A549 (cell line): ENCODE data around the gene LPO. TPM values are rescaled to one million over a fixed set of nuclear protein-coding genes. Genes with fewer than 3 reads are reported as not detected.

Experiments
- ATAC-seq, 2 experiments: fragments of 200-7000 bp in 1 of 2; fragments of >200 bp in 1 of 2; cut with Nextera tagmentation in 1 of 2; cut with Tn5 transposase in 1 of 2; 3 replicates each; pipeline versions ENCODE4 v1.8.0 to v1.9.1; 2018 to 2020; ENCODE audit warnings: mild to moderate bottlenecking in 1 of 2, moderate library complexity in 1 of 2
- CTCF ChIA-PET: fragments of 300-600 bp; sonication (Branson Sonifier 250); formaldehyde crosslinking; extraction: SDS; loops from one replicate; lab custom pipeline; 2021; ENCODE audit warnings: antibody characterized with exemption, inconsistent platforms; lab: Yijun Ruan, JAX
- POLR2A ChIA-PET: fragments of 350-600 bp; formaldehyde crosslinking; extraction: SDS; loops from one replicate; lab custom pipeline; 2021; ENCODE audit warnings: antibody characterized with exemption, inconsistent platforms; lab: Yijun Ruan, JAX
- DNase-seq, 2 experiments: peaks; one replicate each; pipeline versions ENCODE4 v3.0.0 to v3.0.0-alpha.2; 2011 to 2016; ENCODE audit warnings: low read depth in 1 of 2, low spot score in 1 of 2
- FAIRE-seq: peaks from 2 replicates; lab custom pipeline; 2011; peaks lifted over from hg19 to GRCh38; lab: Jason Lieb, UNC
- H3K27ac ChIP-seq, 2 experiments: fragments of >200 bp; sonication (Bioruptor Twin); formaldehyde crosslinking; 3 replicates each; pipeline ENCODE4 v1.5.1; 2016 to 2017
- H3K4me1 ChIP-seq: fragments of >200 bp; sonication (Bioruptor Twin); formaldehyde crosslinking; 3 replicates; pipeline ENCODE4 v1.6.1; 2016
- H3K4me2 ChIP-seq: fragments of >200 bp; sonication (Bioruptor Twin); formaldehyde crosslinking; 3 replicates; pipeline ENCODE4 v1.6.1; 2016
- H3K4me3 ChIP-seq: fragments of >200 bp; sonication (Bioruptor Twin); formaldehyde crosslinking; 3 replicates; pipeline ENCODE4 v1.5.1; 2016
- H3K9me3 ChIP-seq: fragments of >200 bp; sonication (Bioruptor Twin); formaldehyde crosslinking; 3 replicates; pipeline ENCODE4 v1.6.1; 2016
- CBX2 ChIP-seq: fragments of 200-600 bp; sonication (generic); IDR thresholded peaks from 2 replicates; pipeline ENCODE4 v1.6.1; 2016; ENCODE audit warnings: low read depth, mild to moderate bottlenecking, borderline replicate concordance
- CBX8 ChIP-seq: fragments of 200-600 bp; sonication (generic); IDR thresholded peaks from 2 replicates; pipeline ENCODE4 v1.6.1; 2016
- E2F6 ChIP-seq: IDR thresholded peaks from 2 replicates; pipeline ENCODE4 v1.6.1; 2012; ENCODE audit warnings: low read depth, borderline replicate concordance
- FOSB ChIP-seq: fragments of 250-450 bp; sonication (Bioruptor Pico); IDR thresholded peaks from 2 replicates; pipeline ENCODE4 v1.5.0; 2020; ENCODE audit warnings: mild to moderate bottlenecking, moderate library complexity
- FOSL2 ChIP-seq, 2 experiments: fragments of 450-650 bp in 1 of 2; fragments of >200 bp in 1 of 2; sonication (Bioruptor Twin) in 1 of 2; formaldehyde crosslinking; IDR thresholded peaks; 2 replicates each; pipeline versions ENCODE4 v1.5.0 to v1.6.1; 2016 to 2020; ENCODE audit warnings: mild to moderate bottlenecking in 1 of 2, moderate library complexity in 1 of 2
- GATA3 ChIP-seq: IDR thresholded peaks from 2 replicates; pipeline ENCODE4 v1.6.1; 2012; ENCODE audit warnings: borderline replicate concordance
- HEYL ChIP-seq: fragments of 250-450 bp; sonication (Bioruptor Pico); IDR thresholded peaks from 2 replicates; pipeline ENCODE4 v1.8.0; 2021; ENCODE audit warnings: mild to moderate bottlenecking, moderate library complexity
- HOXB13 ChIP-seq: fragments of 250-450 bp; sonication (Bioruptor Pico); IDR thresholded peaks from 2 replicates; pipeline ENCODE4 v1.5.0; 2020; ENCODE audit warnings: low read depth, mild to moderate bottlenecking, moderate library complexity
- HOXB5 ChIP-seq: fragments of 250-450 bp; sonication (Bioruptor Pico); IDR thresholded peaks from 2 replicates; pipeline ENCODE4 v1.5.0; 2020; ENCODE audit warnings: mild to moderate bottlenecking, moderate library complexity
- JUN ChIP-seq, 2 experiments: fragments of >200 bp; sonication (Bioruptor Twin); formaldehyde crosslinking; IDR thresholded peaks; 2 replicates in 1 of 2; 3 replicates in 1 of 2; pipeline ENCODE4 v1.6.1; 2016 to 2017
- MAZ ChIP-seq: fragments of 150-350 bp; IDR thresholded peaks from 2 replicates; pipeline ENCODE4 v1.6.1; 2014; ENCODE audit warnings: antibody characterized with exemption, low read depth, low read length, borderline replicate concordance
- NR3C1 ChIP-seq: fragments of >200 bp; sonication (Bioruptor Twin); formaldehyde crosslinking; IDR thresholded peaks from 3 replicates; pipeline ENCODE4 v1.6.1; 2017
- RNF2 ChIP-seq: fragments of 200-600 bp; sonication (generic); IDR thresholded peaks from 2 replicates; pipeline ENCODE4 v1.6.1; 2016; ENCODE audit warnings: low read depth, mild to moderate bottlenecking, antibody characterized with exemption, moderate library complexity, borderline replicate concordance
- SMC3 ChIP-seq: fragments of >200 bp; sonication (Bioruptor Twin); formaldehyde crosslinking; IDR thresholded peaks from 3 replicates; pipeline ENCODE4 v1.6.1; 2018; ENCODE audit warnings: inconsistent platforms
- TP53 ChIP-seq: fragments of 250-450 bp; sonication (Bioruptor Pico); IDR thresholded peaks from 2 replicates; pipeline ENCODE4 v1.5.0; 2021; ENCODE audit warnings: mild to moderate bottlenecking, moderate library complexity
- ZSCAN20 ChIP-seq: fragments of 250-450 bp; sonication (Bioruptor Pico); IDR thresholded peaks from 2 replicates; pipeline ENCODE4 v1.8.0; 2022; ENCODE audit warnings: mild to moderate bottlenecking, moderate library complexity
- WGBS: methylation state at CpG from one replicate; pipeline ENCODE4 v1.1.6; 2017; ENCODE audit errors: missing lambda C conversion rate; 5-methylcytosine and 5-hydroxymethylcytosine counted together
- polyA minus RNA-seq: library from RNA; depleted of rRNA, polyadenylated mRNA; stranded (reverse); fragments of >200 nt; gene quantifications from 2 replicates; pipeline ENCODE4 v1.2.3, GENCODE V29; 2011; rRNA and poly(A)+ RNA removed
- polyA plus RNA-seq, 4 experiments: library from polyadenylated mRNA; depleted of rRNA in 3 of 4; stranded (reverse); fragments of >200 nt; fragmentation: RNase III in 1 of 4; extraction: RNeasy Plus Mini Kit Qiagen cat#74134 plus additional on column Dnase treatment in 1 of 4; gene quantifications; 2 replicates in 3 of 4; 3 replicates in 1 of 4; pipeline ENCODE4 v1.2.3, GENCODE V29; 2011 to 2017
- TF ChIP-seq, protein P1 (sequence below): fragments of 250-450 bp; sonication (Bioruptor Pico); IDR thresholded peaks from 2 replicates; pipeline ENCODE4 v1.5.0; 2021; ENCODE audit warnings: mild to moderate bottlenecking, moderate library complexity, borderline replicate concordance
- TF ChIP-seq, protein P2 (sequence below): fragments of >200 bp; sonication (Bioruptor Twin); formaldehyde crosslinking; IDR thresholded peaks from 3 replicates; pipeline ENCODE4 v1.5.1; 2016
- TF ChIP-seq, protein P3 (sequence below): fragments of >200 bp; sonication (Bioruptor Twin); formaldehyde crosslinking; IDR thresholded peaks from 3 replicates; pipeline ENCODE4 v1.6.1; 2016

The LPO gene
- polyA plus RNA-seq (2011; rRNA removed): not detected in 2 replicates
- not detected in 2 replicates for polyA plus RNA-seq (2012; cell fraction: cytosol; rRNA removed)
- polyA plus RNA-seq (2012; cell fraction: nucleus; rRNA removed): not detected in 2 replicates
- not detected in 3 replicates for polyA plus RNA-seq (2017; fragmentation: RNase III; extraction: RNeasy Plus Mini Kit Qiagen cat#74134 plus additional on column Dnase treatment)
- polyA minus RNA-seq: not detected in 2 replicates

DNA sequence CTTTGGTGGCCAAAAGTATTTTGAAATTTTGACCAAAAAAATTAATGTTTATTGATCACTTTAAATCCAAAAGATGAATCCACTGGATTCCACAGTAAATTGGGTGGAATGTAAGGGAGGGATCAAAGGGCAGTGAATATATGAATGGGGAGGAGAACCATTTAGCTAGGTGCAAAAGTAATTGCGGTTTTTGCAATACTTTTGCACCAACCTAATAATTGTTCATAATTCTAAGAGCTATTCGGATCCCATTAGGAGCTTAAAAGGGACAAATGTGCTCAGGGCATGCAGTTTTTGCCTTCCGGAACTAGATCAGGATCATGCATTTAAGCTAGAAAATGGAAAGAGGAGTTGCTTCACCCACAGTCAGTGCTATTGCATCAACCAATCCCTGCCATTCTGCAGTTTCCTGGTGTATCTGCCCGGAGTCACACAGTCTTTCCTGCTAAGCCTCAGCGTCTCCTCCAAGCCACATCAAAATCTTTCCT lies at the start of gene LPO:
TSS of gene LPO (plus strand) at position 438 of the 488 bp plus-strand sequence. CDS start 4,396 bp downstream, outside the sequence.
- Histone ChIP-seq H3K4me2 (no peak within 1 kb of the TSS), H3K27ac (no peak within 1 kb of the TSS), H3K9me3 (no peaks in the 10 kb centered on the region), H3K4me3 (no peak within 1 kb of the TSS), H3K4me1 (no peaks in the 10 kb centered on the region)
- no peak for TF ChIP-seq RNF2
- TF ChIP-seq, protein P1, sequence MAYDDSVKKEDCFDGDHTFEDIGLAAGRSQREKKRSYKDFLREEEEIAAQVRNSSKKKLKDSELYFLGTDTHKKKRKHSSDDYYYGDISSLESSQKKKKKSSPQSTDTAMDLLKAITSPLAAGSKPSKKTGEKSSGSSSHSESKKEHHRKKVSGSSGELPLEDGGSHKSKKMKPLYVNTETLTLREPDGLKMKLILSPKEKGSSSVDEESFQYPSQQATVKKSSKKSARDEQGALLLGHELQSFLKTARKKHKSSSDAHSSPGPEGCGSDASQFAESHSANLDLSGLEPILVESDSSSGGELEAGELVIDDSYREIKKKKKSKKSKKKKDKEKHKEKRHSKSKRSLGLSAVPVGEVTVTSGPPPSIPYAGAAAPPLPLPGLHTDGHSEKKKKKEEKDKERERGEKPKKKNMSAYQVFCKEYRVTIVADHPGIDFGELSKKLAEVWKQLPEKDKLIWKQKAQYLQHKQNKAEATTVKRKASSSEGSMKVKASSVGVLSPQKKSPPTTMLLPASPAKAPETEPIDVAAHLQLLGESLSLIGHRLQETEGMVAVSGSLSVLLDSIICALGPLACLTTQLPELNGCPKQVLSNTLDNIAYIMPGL: no peak
- no peak for TF ChIP-seq SMC3
- TF ChIP-seq FOSL2 (IDR thresholded peaks at IDR 0.05): no peak
- no peak for TF ChIP-seq FOSL2 (CRISPR knock-in tag; IDR thresholded peaks at IDR 0.05)
- TF ChIP-seq, protein P2, sequence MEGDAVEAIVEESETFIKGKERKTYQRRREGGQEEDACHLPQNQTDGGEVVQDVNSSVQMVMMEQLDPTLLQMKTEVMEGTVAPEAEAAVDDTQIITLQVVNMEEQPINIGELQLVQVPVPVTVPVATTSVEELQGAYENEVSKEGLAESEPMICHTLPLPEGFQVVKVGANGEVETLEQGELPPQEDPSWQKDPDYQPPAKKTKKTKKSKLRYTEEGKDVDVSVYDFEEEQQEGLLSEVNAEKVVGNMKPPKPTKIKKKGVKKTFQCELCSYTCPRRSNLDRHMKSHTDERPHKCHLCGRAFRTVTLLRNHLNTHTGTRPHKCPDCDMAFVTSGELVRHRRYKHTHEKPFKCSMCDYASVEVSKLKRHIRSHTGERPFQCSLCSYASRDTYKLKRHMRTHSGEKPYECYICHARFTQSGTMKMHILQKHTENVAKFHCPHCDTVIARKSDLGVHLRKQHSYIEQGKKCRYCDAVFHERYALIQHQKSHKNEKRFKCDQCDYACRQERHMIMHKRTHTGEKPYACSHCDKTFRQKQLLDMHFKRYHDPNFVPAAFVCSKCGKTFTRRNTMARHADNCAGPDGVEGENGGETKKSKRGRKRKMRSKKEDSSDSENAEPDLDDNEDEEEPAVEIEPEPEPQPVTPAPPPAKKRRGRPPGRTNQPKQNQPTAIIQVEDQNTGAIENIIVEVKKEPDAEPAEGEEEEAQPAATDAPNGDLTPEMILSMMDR: no peak
- TF ChIP-seq HOXB13 (CRISPR knock-in tag): no peak
- no peak for TF ChIP-seq HOXB5 (CRISPR knock-in tag)
- TF ChIP-seq MAZ: no peak
- ATAC-seq (no peak), DNase-seq (no peak), FAIRE-seq (no peak)
- POLR2A ChIA-PET: no interaction called here
- CTCF ChIA-PET: interaction anchor here (0.6 to 5.7 kb wide), 8 partner anchors 10 to 79 kb away, joined by 3 to 68 read pairs (median 4); partner anchors contain the start of gene MKS1
- whole genome bisulfite sequencing: 36% methylated on average over 5 of the region's 5 CpGs

DNA sequence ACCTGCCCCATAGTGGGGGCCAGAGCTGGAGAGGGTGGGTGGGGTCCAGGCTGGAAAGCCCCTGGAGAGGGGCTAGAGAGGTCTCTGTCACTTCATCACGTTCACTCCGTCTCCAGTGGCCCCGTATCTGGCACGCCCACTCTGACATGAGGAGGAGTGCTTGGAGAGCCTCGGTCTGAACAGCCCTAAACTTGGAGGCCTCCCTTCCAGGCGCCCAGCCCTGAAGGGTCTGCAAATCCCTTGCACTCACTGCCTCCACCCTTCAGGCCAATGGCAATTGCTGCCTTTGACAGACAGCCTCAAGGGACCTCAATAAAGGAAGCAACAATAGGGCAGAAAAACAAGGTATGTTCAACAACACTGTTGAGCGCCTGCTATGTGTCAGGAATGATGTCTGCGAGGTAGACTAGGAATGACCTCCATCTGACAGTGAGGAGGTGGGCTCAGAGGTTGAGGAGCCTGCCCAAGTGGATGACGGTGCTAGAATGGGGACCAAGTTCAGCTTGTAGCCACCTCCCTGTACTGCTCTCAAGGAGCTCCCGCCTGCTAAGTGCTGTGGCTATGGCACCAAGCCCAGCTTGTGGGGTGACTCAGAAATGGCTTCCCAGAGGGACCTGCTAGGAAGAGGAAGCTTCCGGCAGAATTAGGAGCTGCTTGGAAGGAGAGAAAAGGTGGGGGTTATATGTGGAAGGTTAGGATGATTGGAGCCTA lies 48.8 kb upstream of the LPO start:
- CTCF ChIA-PET: interaction anchor here (0.6 to 6.1 kb wide), 5 partner anchors 11 to 683 kb away, joined by 3 to 55 read pairs (median 3); no protein-coding TSS in a partner anchor
- Histone ChIP-seq H3K9me3 (no peaks in the 10 kb centered on the region), H3K4me2 (peak overlapping the region; percentile 52), H3K4me1 (peaks cover 12% of the 10 kb centered on the region; the same call in 2 of the 3 replicates), H3K4me3 (no peak overlapping the region), H3K27ac (no peak overlapping the region)
- POLR2A ChIA-PET: interaction anchor here (0.6 to 0.8 kb wide), 2 partner anchors 46 to 107 kb away, joined by 3 read pairs; no protein-coding TSS in a partner anchor
- TF ChIP-seq JUN (IDR thresholded peaks at IDR 0.05) (no peak), CBX2 (no peak), E2F6 (no peak), CBX8 (no peak), GATA3 (no peak), ZSCAN20 (CRISPR knock-in tag) (no peak), NR3C1 (no peak), TP53 (no peak), FOSB (CRISPR knock-in tag) (no peak), HEYL (CRISPR knock-in tag) (no peak)
- TF ChIP-seq, protein P3, sequence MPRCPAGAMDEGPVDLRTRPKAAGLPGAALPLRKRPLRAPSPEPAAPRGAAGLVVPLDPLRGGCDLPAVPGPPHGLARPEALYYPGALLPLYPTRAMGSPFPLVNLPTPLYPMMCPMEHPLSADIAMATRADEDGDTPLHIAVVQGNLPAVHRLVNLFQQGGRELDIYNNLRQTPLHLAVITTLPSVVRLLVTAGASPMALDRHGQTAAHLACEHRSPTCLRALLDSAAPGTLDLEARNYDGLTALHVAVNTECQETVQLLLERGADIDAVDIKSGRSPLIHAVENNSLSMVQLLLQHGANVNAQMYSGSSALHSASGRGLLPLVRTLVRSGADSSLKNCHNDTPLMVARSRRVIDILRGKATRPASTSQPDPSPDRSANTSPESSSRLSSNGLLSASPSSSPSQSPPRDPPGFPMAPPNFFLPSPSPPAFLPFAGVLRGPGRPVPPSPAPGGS: no peak
- DNase-seq (peak; percentile 54 to 71), FAIRE-seq (no peak), ATAC-seq (peak; percentile 62 to 71)
- 35% methylated on average over 11 of the region's 11 CpGs for WGBS
